Activated gamma-delta T cell (primary cell): ENCODE measurements around the gene EHMT1.
A peak's percentile ranks its signal among the peaks of the same experiment; 100 is the strongest.

Experiments
- DNase-seq: peaks from one replicate; lab custom pipeline; 2025; lab: John Stamatoyannopoulos, UW
- total RNA-seq, 2 donors: gene quantifications; one replicate each; lab custom pipeline; 2026; lab: John Stamatoyannopoulos, UW

EHMT1 gene
- total RNA-seq, result 127 to 135 reads per million in 2 donors

DNA sequence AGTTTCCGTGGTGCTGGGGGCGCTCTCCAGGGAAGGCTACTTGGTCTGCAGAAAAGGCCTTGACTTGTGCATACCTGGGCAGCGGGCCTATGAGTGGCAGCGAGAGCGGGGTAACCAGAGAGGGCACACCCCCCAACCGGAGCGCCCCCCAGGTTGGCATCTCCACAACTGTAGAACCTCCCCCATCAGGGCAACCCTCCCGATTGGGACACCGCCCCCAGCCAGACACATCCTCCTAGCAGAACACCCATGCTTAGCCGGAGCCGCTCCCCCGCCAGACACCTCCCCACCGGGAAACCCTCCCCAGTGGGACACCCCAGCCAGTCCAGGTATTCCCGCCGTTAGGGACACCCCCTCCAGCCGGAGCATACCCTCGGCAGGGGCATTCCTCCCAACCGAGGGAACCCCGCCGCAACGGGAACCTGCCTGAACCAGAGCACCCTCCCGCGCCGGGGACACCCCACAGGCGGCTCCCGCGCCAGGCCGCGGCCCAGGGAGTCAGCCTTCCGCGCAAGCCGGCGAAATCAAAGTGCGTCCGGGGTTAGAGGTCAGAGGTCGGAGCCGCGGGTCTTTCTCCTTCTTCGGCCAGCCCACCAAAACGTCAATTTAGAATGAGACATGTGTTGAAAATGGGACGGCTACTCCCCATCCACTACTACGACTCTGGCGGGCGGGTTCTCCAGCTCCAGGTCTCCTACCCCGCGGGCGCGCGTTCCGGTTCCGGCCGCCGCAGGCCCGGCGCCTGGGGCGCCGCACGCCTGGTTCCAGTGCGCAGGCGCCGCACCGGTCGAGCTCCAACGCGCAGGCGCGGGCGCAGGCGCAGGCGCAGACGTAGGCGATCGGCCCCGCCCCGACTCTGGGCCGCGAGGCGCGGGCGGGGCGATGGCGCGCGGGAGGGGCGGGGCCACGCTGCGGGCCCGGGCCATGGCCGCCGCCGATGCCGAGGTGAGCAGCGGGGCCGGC, at the start of gene EHMT1:
Gene EHMT1, plus strand, starts transcription at position 901 of the 963 bp plus-strand sequence. Its CDS starts 24 bp downstream, at position 925.
- peak; percentile 86 for DNase-seq

- DNase-seq, result no peak
Measured at GRCh38 chr9:137569609-137570203, 49.1 kb upstream of the EHMT1 start.

DNA sequence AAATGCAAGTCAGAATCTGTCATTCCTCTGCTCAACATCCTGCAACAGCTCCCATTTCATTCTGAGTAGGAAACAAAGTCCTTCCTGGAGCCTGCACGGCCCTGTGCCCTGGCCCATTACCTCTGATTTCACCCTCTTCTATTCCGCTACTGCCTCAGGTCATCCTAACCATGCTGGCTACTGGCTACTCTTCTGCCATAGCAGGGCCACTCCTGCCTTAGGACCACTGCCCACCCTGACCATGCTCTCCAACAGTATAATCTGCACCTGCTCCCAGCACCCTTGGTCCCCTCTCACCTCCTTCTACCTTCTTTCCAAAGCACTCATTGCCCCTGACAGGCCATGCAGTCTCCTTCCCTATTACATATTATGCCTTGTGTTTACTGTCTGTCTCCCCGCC, 48.2 kb upstream of the EHMT1 start:
- no peak for DNase-seq

- no peak for DNase-seq
Measured at GRCh38 chr9:137574192-137574591, 44.6 kb upstream of the EHMT1 start.

DNA sequence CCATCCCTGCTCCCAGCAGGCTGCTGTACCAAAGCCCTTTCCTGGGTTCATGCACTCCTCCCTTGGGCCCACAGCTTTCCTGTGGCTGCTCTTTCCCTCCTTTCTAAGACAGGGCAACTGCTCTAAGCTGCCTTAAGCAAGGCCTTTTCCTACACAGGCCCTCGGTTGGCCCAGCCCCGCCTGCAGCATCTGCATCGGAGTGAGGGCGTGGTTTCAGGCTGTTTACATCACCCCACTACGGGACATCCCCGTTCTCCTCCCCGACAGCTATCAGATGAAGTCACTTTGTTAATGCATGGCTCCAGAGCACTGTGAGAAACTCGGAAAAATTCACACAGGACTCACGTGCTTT, 43.5 kb upstream of the EHMT1 start:
- no peak for DNase-seq

DNA sequence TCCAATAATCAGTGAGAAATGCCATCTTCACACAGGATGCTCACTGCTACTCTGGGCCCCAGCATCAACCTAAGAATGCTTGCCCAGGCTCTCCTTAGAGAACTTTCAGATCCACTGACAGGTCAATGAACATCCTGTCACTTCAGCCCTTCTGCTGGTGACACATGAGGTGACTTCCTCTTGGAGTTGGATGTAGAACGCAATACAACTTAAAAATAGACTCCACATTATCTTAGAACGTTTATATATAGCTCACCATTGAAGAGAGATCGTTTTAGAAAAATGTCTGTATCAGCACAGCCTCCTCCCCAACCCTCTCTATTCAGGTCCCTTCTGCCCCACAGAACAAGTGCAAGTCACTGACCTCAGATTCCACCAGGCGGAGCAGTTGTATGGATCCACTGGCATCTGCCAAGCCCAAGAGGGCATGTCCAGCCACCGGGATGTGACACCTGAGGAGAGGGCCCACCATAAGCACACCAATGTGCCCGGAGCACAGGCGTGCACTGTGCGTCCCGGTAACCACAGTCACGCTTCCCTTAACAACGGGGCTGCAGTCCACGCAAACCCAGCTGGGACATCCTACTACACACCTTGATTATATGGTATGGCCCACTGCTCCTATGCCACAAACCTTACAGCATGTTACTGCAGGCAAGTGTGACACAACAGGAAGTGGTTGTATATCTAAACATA, 42.9 kb upstream of the EHMT1 start:
- DNase-seq, result no peak

DNA sequence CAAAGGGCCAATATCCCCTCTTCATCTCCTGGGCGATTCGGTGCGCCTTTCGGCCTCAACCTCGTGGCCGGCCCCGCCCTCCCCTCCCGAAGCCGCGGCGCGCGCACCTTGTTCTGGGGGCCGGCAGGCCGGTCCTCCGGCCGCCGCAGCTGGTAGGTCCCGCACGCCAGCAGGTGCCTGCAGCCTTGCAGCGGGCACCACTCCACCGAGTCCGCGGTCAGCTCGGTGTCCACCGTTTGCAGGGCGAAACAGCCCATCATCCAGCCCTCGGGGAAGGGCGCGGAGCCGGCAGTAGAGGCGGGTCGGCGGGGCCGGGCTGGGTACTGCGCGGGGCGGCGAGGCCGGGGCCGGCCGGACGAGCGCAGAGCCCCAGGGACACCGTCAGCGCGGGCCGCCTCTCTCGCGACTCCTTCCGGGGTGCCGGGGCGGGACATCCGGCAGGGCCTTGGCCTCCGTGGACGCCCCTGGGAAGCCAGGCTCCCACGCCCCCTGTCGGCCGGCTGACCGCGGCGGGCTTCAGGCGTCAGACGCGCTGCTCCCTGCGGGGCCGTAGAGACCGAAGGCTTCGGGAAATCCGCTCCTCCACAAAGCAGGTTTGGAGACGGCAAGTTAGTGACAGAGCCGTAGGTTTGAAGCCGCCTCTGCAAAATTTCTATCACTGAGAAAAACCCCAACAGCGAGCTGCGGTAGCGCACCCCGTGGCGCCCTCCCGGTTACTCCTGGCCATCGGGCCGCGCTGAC, 40.1 kb upstream of the EHMT1 start, which contains the start of gene DPH7:
Gene DPH7, minus strand, starts transcription at position 408 of the 741 bp plus-strand sequence. Its CDS starts 148 bp downstream, at position 260.
- DNase-seq, result peak; percentile 92

- no peak for DNase-seq
Measured at GRCh38 chr9:137579259-137579604, 39.6 kb upstream of the EHMT1 start.

- DNase-seq, result no peak
Measured at GRCh38 chr9:137580209-137580953, 38.4 kb upstream of the EHMT1 start.

DNA sequence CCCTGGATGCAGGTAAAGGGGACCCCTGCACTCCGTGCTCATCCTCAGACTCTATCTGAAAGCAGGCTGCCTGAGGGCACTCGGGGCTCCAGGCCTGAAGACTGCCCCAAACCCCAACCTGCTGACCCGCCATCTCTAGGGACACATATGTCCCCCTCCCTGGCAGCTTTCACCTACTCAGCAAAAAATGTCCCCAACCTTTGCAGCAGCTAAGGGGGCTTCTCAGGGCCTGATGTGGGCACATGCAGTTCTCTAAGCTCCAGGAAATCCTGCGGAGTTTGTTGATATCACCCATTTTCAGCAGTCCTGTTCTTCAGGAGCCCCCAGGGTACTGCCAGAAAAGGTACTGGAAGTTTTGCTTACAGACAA, 37.9 kb upstream of the EHMT1 start:
- no peak for DNase-seq

- DNase-seq, result no peak
Measured at GRCh38 chr9:137581361-137582285, 37.2 kb upstream of the EHMT1 start.

- no peak for DNase-seq
Measured at GRCh38 chr9:137582286-137582860, 36.4 kb upstream of the EHMT1 start.

- no peak for DNase-seq
Measured at GRCh38 chr9:137583347-137583746, 35.5 kb upstream of the EHMT1 start.

DNA sequence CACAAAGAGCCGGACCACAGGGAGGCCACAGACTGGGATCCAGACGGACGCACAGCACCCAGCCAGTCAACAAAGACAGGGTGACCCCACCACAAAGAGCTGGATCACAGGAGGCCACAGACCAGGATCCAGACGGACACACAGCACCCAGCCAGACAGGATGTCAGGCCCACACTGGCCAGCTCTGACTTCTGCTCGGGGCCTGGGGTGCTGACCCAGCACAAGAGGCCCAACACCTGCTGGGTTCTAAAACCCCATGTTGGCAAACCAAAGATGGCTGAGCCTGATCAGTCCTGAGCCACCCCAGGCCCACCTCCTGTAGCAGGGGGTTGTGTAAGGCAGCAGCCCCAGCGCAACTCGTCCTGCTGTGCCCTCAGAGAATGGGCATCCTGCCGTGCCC, 34.8 kb upstream of the EHMT1 start:
- DNase-seq, result no peak

DNA sequence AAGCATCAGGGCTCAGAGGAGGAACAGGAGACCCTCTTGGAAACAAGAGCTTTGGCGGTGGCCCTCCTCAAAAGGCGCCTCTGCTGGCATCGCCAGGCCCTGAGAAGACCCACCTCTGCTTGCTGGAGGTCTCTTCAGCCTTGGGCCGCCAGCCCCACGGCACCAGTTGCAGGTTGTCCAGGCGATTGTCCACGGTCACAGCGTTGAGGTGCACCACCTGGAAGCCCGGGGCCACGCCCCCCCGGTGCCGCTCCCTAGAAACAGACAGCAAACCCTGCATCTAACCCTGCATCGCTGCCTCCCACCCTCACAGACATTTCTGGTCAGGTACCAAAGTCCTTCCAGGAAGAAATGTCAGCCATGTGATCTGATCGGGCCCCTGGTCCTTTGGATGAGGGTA, 32.0 kb upstream of the EHMT1 start:
- DNase-seq, result no peak

- no peak for DNase-seq
Measured at GRCh38 chr9:137588311-137588710, 30.5 kb upstream of the EHMT1 start.

GRCh38 chr9:137588891-137589290, 29.9 kb upstream of the EHMT1 start:
- no peak for DNase-seq

DNA sequence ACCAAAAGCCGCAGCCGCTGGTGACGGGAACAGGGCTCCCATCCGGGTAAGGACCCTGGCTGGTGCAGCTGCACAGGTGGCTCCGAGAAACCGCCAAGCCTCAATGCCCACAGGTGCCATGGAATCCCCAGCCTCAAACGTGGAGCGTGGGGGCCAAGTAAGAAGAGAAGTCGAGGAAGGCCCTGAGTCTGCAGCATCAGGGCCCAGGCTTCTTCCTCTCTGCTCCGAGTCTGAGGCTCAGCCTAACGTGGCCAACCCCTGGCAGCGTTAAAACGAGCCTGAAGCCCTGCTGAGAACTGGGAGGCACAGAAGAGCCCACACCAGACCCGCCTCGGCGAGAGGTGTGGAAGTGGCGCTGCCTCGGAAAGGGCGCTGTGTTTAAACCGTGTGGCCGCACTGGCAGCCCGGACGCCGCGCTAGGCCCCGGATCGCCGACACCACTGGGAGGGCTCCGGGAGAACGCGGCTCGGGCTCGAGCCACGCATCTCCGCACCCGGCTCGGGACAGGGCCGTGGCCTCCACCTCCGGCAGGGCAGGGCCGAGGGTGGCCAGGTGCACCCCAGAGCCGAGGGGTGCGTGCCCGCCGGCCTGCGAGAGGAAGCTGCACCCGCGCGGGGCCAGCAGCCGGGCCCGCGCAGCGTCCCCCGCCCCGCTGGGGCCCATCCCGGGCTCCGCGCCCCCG, 29.2 kb upstream of the EHMT1 start:
- DNase-seq, result no peak

- no peak for DNase-seq
Measured at GRCh38 chr9:137590123-137590468, 28.7 kb upstream of the EHMT1 start.
